ENCODE data around the gene ABCB7.
"Not testable (repeated sequence)": the region's sequence is repeated elsewhere in the genome, so short reads cannot be mapped to it uniquely, and the experiment has no call there.

ABCB7 gene

GRCh38 chrX:75155827-75156525, at the start of gene ABCB7:
Gene ABCB7, minus strand, starts transcription at chrX:75156283. Its CDS starts 11 bp downstream, at chrX:75156272.
- H3K27me3 ChIP-seq (ENCODE audit: control insufficient read depth, insufficient read depth, low read length), result no peaks in the 10 kb centered on the region
- no peaks in the 10 kb centered on the region for H3K36me3 ChIP-seq (ENCODE audit: control insufficient read depth, insufficient read depth, low read length)
- peaks cover 3% of the 10 kb centered on the region for H3K4me1 ChIP-seq (ENCODE audit: control insufficient read depth, insufficient read depth, low read length)
- H3K27ac ChIP-seq (ENCODE audit: low read depth, low read length), result peak within 1 kb of the TSS; percentile 73
- peak within 1 kb of the TSS; percentile 64 for H3K9ac ChIP-seq (ENCODE audit: low read length)
- H3K4me3 ChIP-seq (ENCODE audit: low read length), result peak within 1 kb of the TSS; percentile 60

DNA sequence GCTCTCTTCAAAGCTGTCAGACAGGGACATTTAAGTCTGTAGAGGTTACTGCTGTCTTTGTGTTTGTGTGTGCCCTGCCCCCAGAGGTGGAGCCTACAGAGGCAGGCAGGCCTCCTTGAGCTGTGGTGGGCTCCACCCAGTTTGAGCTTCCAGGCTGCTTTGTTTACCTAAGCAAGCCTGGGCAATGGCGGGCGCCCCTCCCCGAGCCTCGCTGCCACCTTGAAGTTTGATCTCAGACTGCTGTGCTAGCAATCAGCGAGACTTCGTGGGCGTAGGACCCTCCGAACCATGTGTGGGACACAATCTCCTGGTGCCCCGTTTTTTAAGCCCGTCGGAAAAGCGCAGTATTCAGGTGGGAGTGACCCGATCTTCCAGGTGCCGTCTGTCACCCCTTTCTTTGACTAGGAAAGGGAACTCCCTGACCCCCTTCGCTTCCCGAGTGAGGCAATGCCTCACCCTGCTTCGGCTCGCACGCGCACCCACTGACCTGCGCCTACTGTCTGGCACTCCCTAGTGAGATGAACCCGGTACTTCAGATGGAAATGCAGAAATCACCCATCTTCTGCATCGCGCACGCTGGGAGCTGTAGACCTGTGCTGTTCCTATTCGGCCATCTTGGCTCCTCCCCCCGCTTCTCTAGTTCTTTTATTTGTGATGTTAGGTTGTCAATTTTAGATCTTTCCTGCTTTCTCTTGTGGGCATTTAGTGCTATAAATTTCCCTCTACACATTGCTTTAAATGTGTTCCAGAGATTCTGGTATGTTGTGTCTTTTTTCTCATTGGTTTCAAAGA, 32.5 kb upstream of the ABCB7 start:
- H3K4me3 ChIP-seq (ENCODE audit: low read length); H3K9ac ChIP-seq (ENCODE audit: low read length); H3K4me1 ChIP-seq (ENCODE audit: control insufficient read depth, insufficient read depth, low read length); H3K27me3 ChIP-seq (ENCODE audit: control insufficient read depth, insufficient read depth, low read length); H3K36me3 ChIP-seq (ENCODE audit: control insufficient read depth, insufficient read depth, low read length); H3K27ac ChIP-seq (ENCODE audit: low read depth, low read length): not testable (repeated sequence)

GRCh38 chrX:75181721-75182120, 25.6 kb upstream of the ABCB7 start:
- Histone ChIP-seq H3K27me3 (ENCODE audit: control insufficient read depth, insufficient read depth, low read length) (no peaks in the 10 kb centered on the region), H3K27ac (ENCODE audit: low read depth, low read length) (no peak overlapping the region), H3K36me3 (ENCODE audit: control insufficient read depth, insufficient read depth, low read length) (no peaks in the 10 kb centered on the region), H3K4me3 (ENCODE audit: low read length) (no peak overlapping the region), H3K4me1 (ENCODE audit: control insufficient read depth, insufficient read depth, low read length) (no peaks in the 10 kb centered on the region), H3K9ac (ENCODE audit: low read length) (no peak overlapping the region)

DNA sequence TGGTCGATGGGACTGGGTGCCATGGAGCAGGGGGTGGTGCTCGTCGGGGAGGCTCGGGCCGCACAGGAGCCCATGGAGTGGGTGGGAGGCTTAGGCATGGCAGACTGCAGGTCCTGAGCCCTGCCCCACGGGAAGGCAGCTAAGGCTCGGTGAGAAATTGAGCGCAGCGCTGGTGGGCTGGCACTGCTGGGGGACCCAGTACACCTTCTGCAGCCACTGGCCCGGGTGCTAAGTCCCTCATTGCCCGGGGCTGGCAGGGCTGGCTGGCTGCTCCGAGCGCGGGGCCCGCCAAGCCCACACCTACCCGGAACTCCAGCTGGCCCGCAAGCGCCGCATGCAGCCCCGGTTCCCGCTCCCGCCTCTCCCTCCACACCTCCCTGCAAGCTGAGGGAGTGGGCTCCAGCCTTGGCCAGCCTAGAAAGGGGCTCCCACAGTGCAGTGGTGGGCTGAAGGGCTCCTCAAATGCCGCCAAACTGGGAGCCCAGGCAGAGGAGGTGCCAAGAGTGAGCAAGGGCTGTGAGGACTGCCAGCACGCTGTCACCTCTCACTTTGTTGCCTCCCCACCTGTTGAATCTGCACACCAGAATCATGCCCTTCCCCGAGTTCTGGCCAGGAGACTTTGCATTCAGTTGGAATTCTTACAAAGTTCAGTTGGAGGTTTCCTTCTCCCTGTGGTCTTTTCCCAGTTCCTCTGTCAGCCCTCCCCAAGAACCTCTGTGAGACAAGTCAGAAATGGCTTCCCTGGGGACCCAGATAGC, 23.6 kb upstream of the ABCB7 start:
- not testable (repeated sequence) for H3K4me1 ChIP-seq (ENCODE audit: control insufficient read depth, insufficient read depth, low read length); H3K9ac ChIP-seq (ENCODE audit: low read length); H3K27ac ChIP-seq (ENCODE audit: low read depth, low read length); H3K27me3 ChIP-seq (ENCODE audit: control insufficient read depth, insufficient read depth, low read length); H3K36me3 ChIP-seq (ENCODE audit: control insufficient read depth, insufficient read depth, low read length); H3K4me3 ChIP-seq (ENCODE audit: low read length)

DNA sequence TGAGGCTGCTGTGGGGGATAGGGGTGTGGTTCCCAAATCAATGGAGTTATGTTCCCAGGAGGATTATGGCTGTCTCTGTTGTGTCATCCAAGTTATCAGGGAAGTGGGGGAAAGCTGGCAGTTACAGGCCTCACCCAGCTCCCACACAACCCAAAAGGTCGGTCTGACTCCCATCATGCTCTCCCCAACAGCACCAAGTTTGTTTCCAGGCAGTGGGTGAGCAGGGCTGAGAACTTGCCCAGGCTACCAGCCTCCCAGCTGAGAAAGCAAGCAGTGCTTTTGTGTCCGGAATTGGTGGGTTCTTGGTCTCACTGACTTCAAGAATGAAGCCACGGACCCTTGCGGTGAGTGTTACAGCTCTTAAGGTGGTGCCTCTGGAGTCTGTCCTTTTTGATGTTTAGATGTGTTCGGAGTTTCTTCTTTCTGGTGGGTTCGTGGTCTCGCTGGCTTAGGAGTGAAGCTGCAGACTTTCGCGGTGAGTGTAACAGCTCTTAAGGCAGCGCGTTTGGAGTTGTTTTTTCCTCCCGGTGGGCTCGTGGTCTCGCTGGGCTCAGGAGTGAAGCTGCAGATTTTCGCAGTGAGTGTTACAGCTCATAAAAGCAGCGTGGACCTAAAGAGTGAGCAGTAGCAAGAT, 16.3 kb upstream of the ABCB7 start:
- H3K4me3 ChIP-seq (ENCODE audit: low read length); H3K36me3 ChIP-seq (ENCODE audit: control insufficient read depth, insufficient read depth, low read length); H3K4me1 ChIP-seq (ENCODE audit: control insufficient read depth, insufficient read depth, low read length); H3K9ac ChIP-seq (ENCODE audit: low read length); H3K27me3 ChIP-seq (ENCODE audit: control insufficient read depth, insufficient read depth, low read length); H3K27ac ChIP-seq (ENCODE audit: low read depth, low read length): not testable (repeated sequence)

DNA sequence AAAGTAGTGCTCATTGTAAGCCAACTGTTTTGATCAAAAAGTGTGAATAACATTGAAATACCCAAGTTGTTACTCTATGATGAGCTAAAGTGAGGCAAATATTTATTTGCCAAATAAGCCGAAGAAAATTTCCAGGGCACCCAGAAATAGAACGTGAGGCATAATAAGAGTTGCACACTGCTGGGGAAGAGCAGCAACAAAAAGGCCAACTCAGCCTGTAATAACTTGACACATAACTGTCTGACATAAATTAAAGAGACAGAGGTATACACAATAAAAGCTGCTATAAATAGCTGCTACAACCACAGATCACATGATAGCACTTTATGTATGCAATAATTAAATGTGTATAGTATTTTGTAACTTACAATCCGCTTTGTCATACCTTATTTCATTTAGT, 2.0 kb upstream of the ABCB7 start:
- Histone ChIP-seq H3K9ac (ENCODE audit: low read length) (no peak overlapping the region), H3K27ac (ENCODE audit: low read depth, low read length) (no peak overlapping the region), H3K36me3 (ENCODE audit: control insufficient read depth, insufficient read depth, low read length) (no peaks in the 10 kb centered on the region), H3K4me3 (ENCODE audit: low read length) (no peak overlapping the region), H3K27me3 (ENCODE audit: control insufficient read depth, insufficient read depth, low read length) (no peaks in the 10 kb centered on the region), H3K4me1 (ENCODE audit: control insufficient read depth, insufficient read depth, low read length) (peaks cover 3% of the 10 kb centered on the region)

DNA sequence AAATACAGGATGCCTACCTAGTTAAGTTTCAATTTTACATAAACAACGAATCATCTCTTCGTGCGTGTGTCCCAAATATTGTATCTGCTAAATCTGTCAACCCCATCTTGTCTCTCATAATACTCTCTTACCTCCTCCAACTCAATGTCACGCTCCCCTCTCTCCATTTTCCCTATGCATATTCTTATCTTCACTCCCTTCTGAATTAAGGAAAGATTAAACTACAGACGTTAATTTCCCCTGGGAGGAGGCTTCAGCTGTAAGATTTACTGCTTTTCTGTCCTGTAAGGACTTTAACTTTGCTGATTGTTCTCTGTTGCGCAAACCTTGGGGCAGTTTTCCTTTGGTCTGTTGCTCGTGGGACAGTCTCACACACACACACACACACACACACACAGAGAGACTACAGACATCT, 455 bp upstream of the ABCB7 start:
- Histone ChIP-seq H3K9ac (ENCODE audit: low read length) (peak overlapping the region; percentile 35), H3K4me3 (ENCODE audit: low read length) (peak overlapping the region; percentile 60), H3K27me3 (ENCODE audit: control insufficient read depth, insufficient read depth, low read length) (no peaks in the 10 kb centered on the region), H3K27ac (ENCODE audit: low read depth, low read length) (peak overlapping the region; percentile 73), H3K36me3 (ENCODE audit: control insufficient read depth, insufficient read depth, low read length) (no peaks in the 10 kb centered on the region), H3K4me1 (ENCODE audit: control insufficient read depth, insufficient read depth, low read length) (peaks cover 3% of the 10 kb centered on the region)

- Histone ChIP-seq H3K27me3 (ENCODE audit: control insufficient read depth, insufficient read depth, low read length) (no peaks in the 10 kb centered on the region), H3K4me3 (ENCODE audit: low read length) (peak overlapping the region; percentile 60), H3K27ac (ENCODE audit: low read depth, low read length) (no peak overlapping the region), H3K36me3 (ENCODE audit: control insufficient read depth, insufficient read depth, low read length) (no peaks in the 10 kb centered on the region), H3K9ac (ENCODE audit: low read length) (no peak overlapping the region), H3K4me1 (ENCODE audit: control insufficient read depth, insufficient read depth, low read length) (peaks cover 3% of the 10 kb centered on the region)
These were observed 646 bp downstream of the ABCB7 start for GRCh38 chrX:75155447-75155826.

DNA sequence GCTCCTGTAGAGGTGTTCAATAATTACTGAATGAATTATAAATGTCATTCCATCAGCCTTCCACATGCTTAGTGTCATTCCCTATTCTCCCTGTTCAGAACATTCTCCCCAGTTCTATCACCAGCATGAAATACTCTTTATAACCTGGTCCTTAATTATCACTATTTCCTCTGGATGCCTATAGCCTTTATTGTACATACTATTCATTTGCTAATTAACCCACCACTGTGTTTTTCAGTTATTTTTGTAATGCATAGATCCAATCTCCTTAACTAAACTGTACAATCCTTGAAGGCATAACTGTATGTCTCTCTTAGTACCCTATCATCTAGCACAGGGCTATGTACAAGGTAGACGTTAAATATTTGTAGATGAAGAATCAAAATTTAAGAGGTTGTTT, 1.2 kb downstream of the ABCB7 start:
- H3K27ac ChIP-seq (ENCODE audit: low read depth, low read length), result no peak overlapping the region
- no peaks in the 10 kb centered on the region for H3K27me3 ChIP-seq (ENCODE audit: control insufficient read depth, insufficient read depth, low read length)
- no peak overlapping the region for H3K4me3 ChIP-seq (ENCODE audit: low read length)
- H3K9ac ChIP-seq (ENCODE audit: low read length), result no peak overlapping the region
- no peaks in the 10 kb centered on the region for H3K36me3 ChIP-seq (ENCODE audit: control insufficient read depth, insufficient read depth, low read length)
- peaks cover 3% of the 10 kb centered on the region for H3K4me1 ChIP-seq (ENCODE audit: control insufficient read depth, insufficient read depth, low read length)

DNA sequence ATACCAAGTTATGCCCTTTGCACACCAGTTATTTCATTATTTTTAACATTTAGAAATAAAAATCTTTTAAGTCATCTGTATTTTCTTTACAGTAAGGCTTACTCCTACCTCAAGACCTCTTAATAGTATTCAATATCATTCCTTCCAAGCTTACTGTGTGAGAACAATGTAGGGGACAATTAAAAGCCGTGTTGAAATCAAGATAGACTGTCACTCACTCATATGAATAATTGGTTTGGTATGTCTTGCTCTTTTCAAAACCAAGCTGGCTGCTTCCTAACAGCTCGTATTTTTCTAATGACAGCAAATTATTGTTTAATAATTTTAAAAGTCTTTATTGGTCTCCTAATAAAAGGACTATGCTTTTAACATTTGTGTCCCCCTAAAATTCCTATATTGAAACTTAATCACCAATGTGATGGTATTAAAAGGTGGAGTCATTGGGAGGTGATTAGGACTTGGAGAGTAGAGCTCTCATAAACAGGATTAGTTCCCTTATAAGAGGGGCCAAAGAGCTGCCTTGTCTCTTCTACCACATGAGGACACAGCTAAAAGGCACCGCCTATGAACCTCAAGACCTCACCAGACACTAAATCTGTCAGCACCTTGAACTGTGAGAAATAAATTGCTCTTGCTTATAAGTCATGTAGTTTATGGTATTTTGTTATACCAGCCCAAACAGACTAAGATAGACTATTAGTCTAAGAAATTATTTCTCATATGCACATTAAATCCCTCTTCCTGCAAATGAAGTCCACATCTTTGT, 4.1 kb downstream of the ABCB7 start:
- peaks cover 3% of the 10 kb centered on the region for H3K4me1 ChIP-seq (ENCODE audit: control insufficient read depth, insufficient read depth, low read length)
- H3K9ac ChIP-seq (ENCODE audit: low read length), result no peak overlapping the region
- H3K27me3 ChIP-seq (ENCODE audit: control insufficient read depth, insufficient read depth, low read length), result no peaks in the 10 kb centered on the region
- H3K27ac ChIP-seq (ENCODE audit: low read depth, low read length), result no peak overlapping the region
- H3K36me3 ChIP-seq (ENCODE audit: control insufficient read depth, insufficient read depth, low read length), result no peaks in the 10 kb centered on the region
- no peak overlapping the region for H3K4me3 ChIP-seq (ENCODE audit: low read length)

DNA sequence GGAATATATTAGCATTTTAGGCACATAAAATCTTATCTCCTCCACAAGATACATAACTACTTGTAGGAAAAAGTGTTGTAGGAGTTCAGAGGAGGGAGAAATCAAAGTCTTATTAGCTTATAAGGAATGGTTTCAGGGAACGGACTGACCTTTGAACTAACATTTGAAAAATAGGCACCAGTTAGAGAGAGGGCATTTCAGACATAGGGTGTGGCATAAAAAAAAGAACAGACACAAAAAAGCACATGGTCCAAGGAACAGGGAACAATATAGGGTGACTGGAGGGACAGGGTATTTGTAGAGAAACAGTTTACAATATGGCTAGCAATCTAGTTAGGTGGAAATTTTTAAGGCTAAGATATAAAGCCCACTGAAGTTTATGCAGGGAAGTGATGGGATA, 6.4 kb downstream of the ABCB7 start:
- Histone ChIP-seq H3K36me3 (ENCODE audit: control insufficient read depth, insufficient read depth, low read length) (no peaks in the 10 kb centered on the region), H3K27ac (ENCODE audit: low read depth, low read length) (no peak overlapping the region), H3K27me3 (ENCODE audit: control insufficient read depth, insufficient read depth, low read length) (no peaks in the 10 kb centered on the region), H3K4me1 (ENCODE audit: control insufficient read depth, insufficient read depth, low read length) (no peaks in the 10 kb centered on the region), H3K4me3 (ENCODE audit: low read length) (no peak overlapping the region), H3K9ac (ENCODE audit: low read length) (no peak overlapping the region)

GRCh38 chrX:75132672-75133071, 23.4 kb downstream of the ABCB7 start:
- Histone ChIP-seq H3K36me3 (ENCODE audit: control insufficient read depth, insufficient read depth, low read length) (no peaks in the 10 kb centered on the region), H3K27me3 (ENCODE audit: control insufficient read depth, insufficient read depth, low read length) (no peaks in the 10 kb centered on the region), H3K27ac (ENCODE audit: low read depth, low read length) (no peak overlapping the region), H3K4me1 (ENCODE audit: control insufficient read depth, insufficient read depth, low read length) (no peaks in the 10 kb centered on the region), H3K9ac (ENCODE audit: low read length) (no peak overlapping the region), H3K4me3 (ENCODE audit: low read length) (no peak overlapping the region)
